GM12878 (cell line): ENCODE measurements around the gene AP4B1.

Source experiments
- CHD2 ChIP-seq: IDR thresholded peaks from 2 replicates; pipeline ENCODE4 v1.6.1; 2011; ENCODE audit warnings: low read depth, low read length, improper control_type of control experiment, borderline replicate concordance
- GABPA ChIP-seq: IDR thresholded peaks from 2 replicates; pipeline ENCODE4 v1.6.1; 2014; ENCODE audit warnings: antibody characterized with exemption, low read depth, mild to moderate bottlenecking, inconsistent platforms
- MYC ChIP-seq: IDR thresholded peaks from 2 replicates; pipeline ENCODE4 v1.6.1; 2011; ENCODE audit warnings: mild to moderate bottlenecking, low read length, moderate library complexity, inconsistent platforms; ENCODE audit not compliant: insufficient read depth, insufficient replicate concordance, insufficient read length, severe bottlenecking
- POLR2AphosphoS5 ChIP-seq: IDR thresholded peaks from 2 replicates; pipeline ENCODE4 v1.6.1; 2011; ENCODE audit warnings: mild to moderate bottlenecking, low read length, inconsistent platforms
- TF ChIP-seq, protein P1 (sequence below), 3 experiments: IDR thresholded peaks in 2 of 3; conservative IDR thresholded peaks in 1 of 3; 2 replicates each; pipeline ENCODE4 v1.5.1; 2011; ENCODE audit warnings: low read depth in 3 of 3, low read length in 3 of 3, mild to moderate bottlenecking in 3 of 3, control low read depth in 2 of 3, moderate library complexity in 2 of 3, inconsistent platforms in 1 of 3, mixed read lengths in 1 of 3; ENCODE audit not compliant: control insufficient read depth in 2 of 3, insufficient read depth in 1 of 3; ENCODE audit errors: extremely low read depth in 1 of 3

DNA sequence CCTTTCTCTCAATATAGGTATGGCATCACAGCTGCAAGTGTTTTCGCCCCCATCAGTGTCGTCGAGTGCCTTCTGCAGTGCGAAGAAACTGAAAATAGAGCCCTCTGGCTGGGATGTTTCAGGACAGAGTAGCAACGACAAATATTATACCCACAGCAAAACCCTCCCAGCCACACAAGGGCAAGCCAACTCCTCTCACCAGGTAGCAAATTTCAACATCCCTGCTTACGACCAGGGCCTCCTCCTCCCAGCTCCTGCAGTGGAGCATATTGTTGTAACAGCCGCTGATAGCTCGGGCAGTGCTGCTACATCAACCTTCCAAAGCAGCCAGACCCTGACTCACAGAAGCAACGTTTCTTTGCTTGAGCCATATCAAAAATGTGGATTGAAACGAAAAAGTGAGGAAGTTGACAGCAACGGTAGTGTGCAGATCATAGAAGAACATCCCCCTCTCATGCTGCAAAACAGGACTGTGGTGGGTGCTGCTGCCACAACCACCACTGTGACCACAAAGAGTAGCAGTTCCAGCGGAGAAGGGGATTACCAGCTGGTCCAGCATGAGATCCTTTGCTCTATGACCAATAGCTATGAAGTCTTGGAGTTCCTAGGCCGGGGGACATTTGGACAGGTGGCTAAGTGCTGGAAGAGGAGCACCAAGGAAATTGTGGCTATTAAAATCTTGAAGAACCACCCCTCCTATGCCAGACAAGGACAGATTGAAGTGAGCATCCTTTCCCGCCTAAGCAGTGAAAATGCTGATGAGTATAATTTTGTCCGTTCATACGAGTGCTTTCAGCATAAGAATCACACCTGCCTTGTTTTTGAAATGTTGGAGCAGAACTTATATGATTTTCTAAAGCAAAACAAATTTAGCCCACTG, 36.0 kb upstream of the AP4B1 start:
- TF ChIP-seq GABPA (no peak), POLR2AphosphoS5 (no peak), MYC (no peak), CHD2 (no peak)
- TF ChIP-seq, protein P1, sequence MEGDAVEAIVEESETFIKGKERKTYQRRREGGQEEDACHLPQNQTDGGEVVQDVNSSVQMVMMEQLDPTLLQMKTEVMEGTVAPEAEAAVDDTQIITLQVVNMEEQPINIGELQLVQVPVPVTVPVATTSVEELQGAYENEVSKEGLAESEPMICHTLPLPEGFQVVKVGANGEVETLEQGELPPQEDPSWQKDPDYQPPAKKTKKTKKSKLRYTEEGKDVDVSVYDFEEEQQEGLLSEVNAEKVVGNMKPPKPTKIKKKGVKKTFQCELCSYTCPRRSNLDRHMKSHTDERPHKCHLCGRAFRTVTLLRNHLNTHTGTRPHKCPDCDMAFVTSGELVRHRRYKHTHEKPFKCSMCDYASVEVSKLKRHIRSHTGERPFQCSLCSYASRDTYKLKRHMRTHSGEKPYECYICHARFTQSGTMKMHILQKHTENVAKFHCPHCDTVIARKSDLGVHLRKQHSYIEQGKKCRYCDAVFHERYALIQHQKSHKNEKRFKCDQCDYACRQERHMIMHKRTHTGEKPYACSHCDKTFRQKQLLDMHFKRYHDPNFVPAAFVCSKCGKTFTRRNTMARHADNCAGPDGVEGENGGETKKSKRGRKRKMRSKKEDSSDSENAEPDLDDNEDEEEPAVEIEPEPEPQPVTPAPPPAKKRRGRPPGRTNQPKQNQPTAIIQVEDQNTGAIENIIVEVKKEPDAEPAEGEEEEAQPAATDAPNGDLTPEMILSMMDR (IDR thresholded peaks at IDR 0.05 in 2 of 3, conservative IDR thresholded peaks at IDR 0.05 in 1 of 3; ENCODE audit: control insufficient read depth in 2 of 3, extremely low read depth in 1 of 3, insufficient read depth in 1 of 3, low read depth in 3 of 3, low read length in 3 of 3): no peak
